K562 (cell line): ENCODE results near the gene POU2F1. TPM values are rescaled to one million over a fixed set of nuclear protein-coding genes. Genes with fewer than 3 reads are reported as not detected.

Experiments
- ARID3A ChIP-seq: IDR thresholded peaks from 2 replicates; pipeline ENCODE4 v1.6.1; 2012; ENCODE audit warnings: low read depth, low read length, improper control_type of control experiment, borderline replicate concordance
- BACH1 ChIP-seq: fragments of 200-800 bp; sonication (Bioruptor generic); IDR thresholded peaks from 2 replicates; pipeline ENCODE4 v1.6.1; 2016; ENCODE audit warnings: missing genetic modification characterization, missing compliant biosample characterization
- BRD9 ChIP-seq: fragments of 450-650 bp; IDR thresholded peaks from 2 replicates; pipeline ENCODE4 v1.6.1; 2018; ENCODE audit warnings: low read depth; ENCODE audit not compliant: partially characterized antibody
- CTBP1 ChIP-seq: fragments of 450-650 bp; IDR thresholded peaks from 2 replicates; pipeline ENCODE4 v1.6.1; 2016; ENCODE audit warnings: borderline replicate concordance
- FOXA3 ChIP-seq, 2 experiments: fragments of 450-650 bp in 1 of 2; sonication (generic) in 1 of 2; formaldehyde crosslinking; IDR thresholded peaks in 1 of 2; conservative IDR thresholded peaks in 1 of 2; 2 replicates each; pipeline versions ENCODE4 v1.4.0 to v1.8.0; 2020 to 2022; ENCODE audit warnings: mild to moderate bottlenecking in 2 of 2, missing genetic modification reagents in 1 of 2
- FOXK2 ChIP-seq, 2 experiments: fragments of 450-650 bp; IDR thresholded peaks in 1 of 2; conservative IDR thresholded peaks in 1 of 2; 2 replicates each; pipeline ENCODE4 v1.6.1; 2016; ENCODE audit warnings: low read depth in 2 of 2, mild to moderate bottlenecking in 1 of 2
- FUS ChIP-seq: fragments of 200-400 bp; formaldehyde crosslinking; optimal IDR thresholded peaks from 2 replicates; pipeline ENCODE3; 2017; ENCODE audit warnings: low read depth, low read length
- GABPA ChIP-seq: fragments of 200-800 bp; sonication (Bioruptor generic); conservative IDR thresholded peaks from 2 replicates; pipeline ENCODE4 v1.6.1; 2016; ENCODE audit warnings: low read depth, missing genetic modification characterization, missing compliant biosample characterization
- HDAC1 ChIP-seq, 2 experiments: fragments of 450-650 bp; IDR thresholded peaks; 2 replicates each; pipeline ENCODE4 v1.6.1; 2016 to 2017; ENCODE audit warnings: inconsistent platforms in 1 of 2, mild to moderate bottlenecking in 1 of 2, moderate library complexity in 1 of 2
- HDAC2 ChIP-seq: fragments of 450-650 bp; IDR thresholded peaks from 2 replicates; pipeline ENCODE4 v1.6.1; 2016; ENCODE audit warnings: mild to moderate bottlenecking
- JUND ChIP-seq, 2 experiments: IDR thresholded peaks; 2 replicates in 1 of 2; 3 replicates in 1 of 2; pipeline ENCODE4 v1.6.1; 2011; ENCODE audit warnings: borderline replicate concordance in 2 of 2, low read depth in 2 of 2, low read length in 2 of 2, improper control_type of control experiment in 1 of 2, missing biosample characterization in 1 of 2, missing genetic modification characterization in 1 of 2, missing genetic modification reagents in 1 of 2
- KDM1A ChIP-seq, 2 experiments: fragments of 450-650 bp; IDR thresholded peaks; 2 replicates each; pipeline ENCODE4 v1.6.1; 2016; ENCODE audit warnings: mild to moderate bottlenecking in 2 of 2
- MAFF ChIP-seq: IDR thresholded peaks from 2 replicates; pipeline ENCODE4 v1.6.1; 2012; ENCODE audit warnings: low read length, improper control_type of control experiment
- MAZ ChIP-seq, 2 experiments: fragments of 450-650 bp in 1 of 2; sonication (generic) in 1 of 2; formaldehyde crosslinking; IDR thresholded peaks in 1 of 2; conservative IDR thresholded peaks in 1 of 2; 2 replicates each; pipeline versions ENCODE4 v1.4.0 to v1.5.0; 2020; ENCODE audit warnings: mild to moderate bottlenecking in 1 of 2, missing genetic modification reagents in 1 of 2
- NCOR1 ChIP-seq: fragments of 450-650 bp; IDR thresholded peaks from 2 replicates; pipeline ENCODE4 v1.6.1; 2016; ENCODE audit warnings: mild to moderate bottlenecking, moderate library complexity
- PYGO2 ChIP-seq: fragments of 450-650 bp; IDR thresholded peaks from 2 replicates; pipeline ENCODE4 v1.6.1; 2016; ENCODE audit warnings: mild to moderate bottlenecking, missing genetic modification characterization, moderate library complexity, missing compliant biosample characterization
- SMARCA4 ChIP-seq: fragments of 450-650 bp; IDR thresholded peaks from 2 replicates; pipeline ENCODE4 v1.6.1; 2016
- SRSF3 ChIP-seq: fragments of 200-400 bp; formaldehyde crosslinking; IDR thresholded peaks from 2 replicates; pipeline ENCODE4 v1.6.1; 2016; ENCODE audit warnings: mild to moderate bottlenecking, low read length, moderate library complexity; ENCODE audit not compliant: insufficient read depth
- TAF7 ChIP-seq: fragments of 450-650 bp; IDR thresholded peaks from 2 replicates; pipeline ENCODE4 v1.6.1; 2016; ENCODE audit warnings: missing genetic modification characterization, missing compliant biosample characterization
- ZNF23 ChIP-seq: fragments of 250-450 bp; sonication (Bioruptor Pico); IDR thresholded peaks from 2 replicates; pipeline ENCODE4 v1.4.0; 2020; ENCODE audit warnings: mild to moderate bottlenecking
- ZNF316 ChIP-seq: fragments of 450-650 bp; IDR thresholded peaks from 2 replicates; pipeline ENCODE4 v1.6.1; 2016
- ZNF347 ChIP-seq: fragments of 450-650 bp; formaldehyde crosslinking; IDR thresholded peaks from 2 replicates; pipeline ENCODE4 v1.4.0; 2020; ENCODE audit warnings: low read depth, mild to moderate bottlenecking, moderate library complexity
- ZNF518B ChIP-seq: fragments of 250-450 bp; sonication (Bioruptor Pico); IDR thresholded peaks from 2 replicates; pipeline ENCODE4 v1.5.0; 2021; ENCODE audit warnings: mild to moderate bottlenecking, moderate library complexity
- ZNF57 ChIP-seq: fragments of 450-650 bp; formaldehyde crosslinking; IDR thresholded peaks from 2 replicates; pipeline ENCODE4 v1.4.0; 2020; ENCODE audit warnings: mild to moderate bottlenecking, moderate library complexity
- polyA plus RNA-seq, 8 experiments: library from polyadenylated mRNA; depleted of rRNA in 4 of 8; stranded (reverse) in 5 of 8; unstranded in 3 of 8; fragments of >200 nt; fragmentation: Nextera tagmentation in 2 of 8; fragmentation: Illumina TruSeq in 1 of 8; extraction: Ambion mirVana in 2 of 8; extraction: Trizol in 1 of 8; gene quantifications; 2 replicates each; pipeline versions ENCODE4 v1.2.1 to v1.2.3, GENCODE V29; 2011 to 2014; ENCODE audit warnings: inconsistent platforms in 1 of 8, missing spikeins in 1 of 8
- total RNA-seq, 7 experiments: library from RNA; depleted of rRNA in 6 of 7; stranded (reverse); fragments of >200 nt in 6 of 7; fragmentation: Illumina TruSeq in 2 of 7; extraction: Trizol in 2 of 7; gene quantifications; 2 replicates each; pipeline versions ENCODE4 v1.2.1 to v1.2.3, GENCODE V29; 2011 to 2021; ENCODE audit warnings: low replicate concordance in 1 of 7

The POU2F1 gene
- total and polyA plus RNA-seq, 9 of the 15 experiments (the other 6 are each of a cell fraction or from before 2014, with no cell fraction given): 2.6 to 22.3 (median 8.8) TPM

GRCh38 chr1:167229719-167230385, 9.2 kb downstream of the POU2F1 start (continued):
- TF ChIP-seq KDM1A (IDR thresholded peaks at IDR 0.05): peak; percentile 68 to 78
- no peak for TF ChIP-seq ZNF23 (CRISPR knock-in tag)
- TF ChIP-seq ZNF57 (CRISPR knock-in tag): no peak
- peak in 1 of 2 experiments; percentile 27; a peak in 1 of 4 replicates for TF ChIP-seq FOXK2 (conservative IDR thresholded peaks at IDR 0.05 in 1 of 2, IDR thresholded peaks at IDR 0.05 in 1 of 2; ENCODE audit: low read depth in 2 of 2)
- no peak for TF ChIP-seq SRSF3
- peak; percentile 87 for TF ChIP-seq BACH1 (tag)
- TF ChIP-seq NCOR1: peak; percentile 32; the same call in 1 of the 2 replicates
- peak; percentile 86 for TF ChIP-seq JUND (IDR thresholded peaks at IDR 0.05; ENCODE audit: borderline replicate concordance, low read depth, low read length)
- peak; percentile 94 for TF ChIP-seq JUND (tag; IDR thresholded peaks at IDR 0.05; ENCODE audit: borderline replicate concordance, low read depth, low read length)
- TF ChIP-seq SMARCA4: peak; percentile 93
- no peak for TF ChIP-seq PYGO2
- no peak for TF ChIP-seq ZNF518B (CRISPR knock-in tag)
- peak; percentile 92 for TF ChIP-seq MAFF
- peak; percentile 97 for TF ChIP-seq ZNF316
- TF ChIP-seq ZNF347 (CRISPR knock-in tag): no peak
- TF ChIP-seq GABPA (tag): 0 out of 2 replicates have a peak, but pooled peaks have one; percentile 31
- TF ChIP-seq HDAC1 (IDR thresholded peaks at IDR 0.05): 0 out of 4 replicates have a peak, but pooled peaks of 1 of the 2 experiments have one; percentile 63
- peak; percentile 71; the same call in 1 of the 2 replicates for TF ChIP-seq CTBP1
- no peak for TF ChIP-seq BRD9
- 0 out of 4 replicates have a peak, but pooled peaks of 1 of the 2 experiments have one; percentile 45 for TF ChIP-seq FOXA3 (CRISPR knock-in tag; conservative IDR thresholded peaks at IDR 0.05 in 1 of 2, IDR thresholded peaks at IDR 0.05 in 1 of 2)
- peak; percentile 71; the same call in 1 of the 2 replicates for TF ChIP-seq ARID3A
- peak; percentile 75; the same call in 1 of the 2 replicates for TF ChIP-seq HDAC2
- no peak for TF ChIP-seq TAF7 (tag)
- TF ChIP-seq MAZ (CRISPR knock-in tag; conservative IDR thresholded peaks at IDR 0.05 in 1 of 2, IDR thresholded peaks at IDR 0.05 in 1 of 2): 0 out of 4 replicates have a peak, but pooled peaks of 1 of the 2 experiments have one; percentile 35
- no peak for TF ChIP-seq FUS
